ENCODE measurements around the gene IPCEF1. TPM values are rescaled to one million over a fixed set of nuclear protein-coding genes. Genes with fewer than 3 reads are reported as not detected.
"Not testable (repeated sequence)": the region's sequence is repeated elsewhere in the genome, so short reads cannot be mapped to it uniquely, and the experiment has no call there.

The IPCEF1 gene
- total RNA-seq, 1 experiment from 2014 or later: 1.9 TPM

GRCh38 chr6:154307696-154308425 is 48.7 kb downstream of the IPCEF1 start:
- intact Hi-C loops (cut with micrococcal nuclease; ENCODE audit: unreplicated experiment): no loop called here
- Mint-ChIP-seq H3K4me3 (ENCODE audit: unreplicated experiment) (no peak overlapping the region), H3K9me3 (ENCODE audit: unreplicated experiment) (peaks cover 22% of the 10 kb centered on the region), H3K4me1 (ENCODE audit: low read depth, unreplicated experiment) (no peaks in the 10 kb centered on the region), H3K27ac (ENCODE audit: unreplicated experiment) (no peak overlapping the region), H3K36me3 (ENCODE audit: insufficient read depth, unreplicated experiment) (no peaks in the 10 kb centered on the region), H3K27me3 (ENCODE audit: insufficient read depth, unreplicated experiment) (no peaks in the 10 kb centered on the region)
- H3K27me3 ChIP-seq (replicated peaks; ENCODE audit: control insufficient read depth, insufficient read depth, low read length): no peaks in the 10 kb centered on the region
- DNase-seq: no peak
- TF ChIP-seq CTCF (IDR thresholded peaks at IDR 0.05; ENCODE audit: insufficient read depth in 1 of 2, low read depth in 1 of 2, low read length in 1 of 2, severe bottlenecking in 1 of 2, unreplicated experiment in 1 of 2): no peak
- no TSS peak for BruUV-seq (replicated peaks)
- ChIA-PET CTCF (no interaction called here), POLR2A (no interaction called here)
- no peaks in the 10 kb centered on the region for H3K4me1 ChIP-seq
- H3K4me3 ChIP-seq (ENCODE audit: low read depth, low read length): no peak overlapping the region
- H3K9me3 ChIP-seq: no peaks in the 10 kb centered on the region
- H3K36me3 ChIP-seq (ENCODE audit: control insufficient read depth, insufficient read depth, low read length): no peaks in the 10 kb centered on the region

- POLR2A ChIA-PET; CTCF ChIA-PET; H3K4me1 Mint-ChIP-seq (ENCODE audit: low read depth, unreplicated experiment); H3K4me3 ChIP-seq (ENCODE audit: low read depth, low read length); H3K27me3 Mint-ChIP-seq (ENCODE audit: insufficient read depth, unreplicated experiment); DNase-seq; H3K36me3 ChIP-seq (ENCODE audit: control insufficient read depth, insufficient read depth, low read length); intact Hi-C loops (cut with micrococcal nuclease; ENCODE audit: unreplicated experiment); H3K4me1 ChIP-seq; H3K27ac Mint-ChIP-seq (ENCODE audit: unreplicated experiment); H3K9me3 ChIP-seq; H3K27me3 ChIP-seq (replicated peaks; ENCODE audit: control insufficient read depth, insufficient read depth, low read length); BruUV-seq (replicated peaks); H3K36me3 Mint-ChIP-seq (ENCODE audit: insufficient read depth, unreplicated experiment); H3K4me3 Mint-ChIP-seq (ENCODE audit: unreplicated experiment): not testable (repeated sequence)
- peaks cover 19% of the 10 kb centered on the region for H3K9me3 Mint-ChIP-seq (ENCODE audit: unreplicated experiment)
Observed at GRCh38 chr6:154307147-154307546, 49.5 kb downstream of the IPCEF1 start.

GRCh38 chr6:154306696-154307095 is 49.9 kb downstream of the IPCEF1 start:
- Histone ChIP-seq H3K36me3 (ENCODE audit: control insufficient read depth, insufficient read depth, low read length) (no peaks in the 10 kb centered on the region), H3K9me3 (no peaks in the 10 kb centered on the region), H3K27me3 (replicated peaks; ENCODE audit: control insufficient read depth, insufficient read depth, low read length) (no peaks in the 10 kb centered on the region), H3K4me3 (ENCODE audit: low read depth, low read length) (no peak overlapping the region), H3K4me1 (no peaks in the 10 kb centered on the region)
- no peak overlapping the region for H3K27ac Mint-ChIP-seq (ENCODE audit: unreplicated experiment)
- no peaks in the 10 kb centered on the region for H3K4me1 Mint-ChIP-seq (ENCODE audit: low read depth, unreplicated experiment)
- H3K4me3 Mint-ChIP-seq (ENCODE audit: unreplicated experiment): no peak overlapping the region
- DNase-seq: no peak
- ChIA-PET POLR2A (no interaction called here), CTCF (no interaction called here)
- peaks cover 15% of the 10 kb centered on the region for H3K9me3 Mint-ChIP-seq (ENCODE audit: unreplicated experiment)
- intact Hi-C loops (cut with micrococcal nuclease; ENCODE audit: unreplicated experiment): no loop called here
- no peaks in the 10 kb centered on the region for H3K36me3 Mint-ChIP-seq (ENCODE audit: insufficient read depth, unreplicated experiment)
- no TSS peak for BruUV-seq (replicated peaks)
- no peaks in the 10 kb centered on the region for H3K27me3 Mint-ChIP-seq (ENCODE audit: insufficient read depth, unreplicated experiment)
- no peak for TF ChIP-seq CTCF (IDR thresholded peaks at IDR 0.05; ENCODE audit: insufficient read depth in 1 of 2, low read depth in 1 of 2, low read length in 1 of 2, severe bottlenecking in 1 of 2, unreplicated experiment in 1 of 2)
